ENCODE data around the gene PRMT3.
"Not testable (repeated sequence)": the region's sequence is repeated elsewhere in the genome, so short reads cannot be mapped to it uniquely, and the experiment has no call there.

PRMT3 gene

DNA sequence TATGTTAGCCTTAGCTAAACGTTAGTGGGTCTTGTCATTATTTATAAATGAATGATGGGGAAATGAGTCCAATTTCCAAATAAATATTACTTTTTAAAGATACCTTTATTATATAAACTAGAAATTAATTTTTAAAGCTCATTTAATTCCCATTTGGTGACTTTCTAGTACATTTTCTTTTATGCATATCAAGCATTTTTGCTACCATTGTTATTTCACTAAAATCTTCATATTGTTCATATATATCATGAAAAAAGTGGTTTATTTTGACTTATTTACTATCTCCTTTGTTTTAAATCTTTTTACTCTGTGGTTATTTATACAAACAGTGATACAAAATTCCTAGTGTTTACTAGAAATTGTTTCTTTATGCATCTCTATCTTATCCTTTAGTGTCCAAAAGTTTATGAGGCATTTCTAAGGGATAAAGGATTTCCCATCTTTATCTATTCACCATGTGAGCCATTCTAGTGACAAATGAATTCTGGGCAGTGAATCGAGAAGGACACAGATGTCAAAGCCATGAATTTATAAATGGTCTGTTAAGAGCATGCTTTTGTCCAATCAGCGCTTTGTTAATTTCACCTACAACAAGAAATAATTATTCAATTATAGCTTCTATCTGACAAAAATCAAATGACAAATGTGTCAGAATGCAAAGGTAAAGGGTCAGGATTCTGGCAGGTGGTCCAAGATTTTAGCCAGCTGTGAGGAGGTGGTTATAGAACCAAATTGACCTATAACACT is 70.6 kb downstream of the PRMT3 start:
- no peak for DNase-seq (ENCODE audit: low spot score)

DNA sequence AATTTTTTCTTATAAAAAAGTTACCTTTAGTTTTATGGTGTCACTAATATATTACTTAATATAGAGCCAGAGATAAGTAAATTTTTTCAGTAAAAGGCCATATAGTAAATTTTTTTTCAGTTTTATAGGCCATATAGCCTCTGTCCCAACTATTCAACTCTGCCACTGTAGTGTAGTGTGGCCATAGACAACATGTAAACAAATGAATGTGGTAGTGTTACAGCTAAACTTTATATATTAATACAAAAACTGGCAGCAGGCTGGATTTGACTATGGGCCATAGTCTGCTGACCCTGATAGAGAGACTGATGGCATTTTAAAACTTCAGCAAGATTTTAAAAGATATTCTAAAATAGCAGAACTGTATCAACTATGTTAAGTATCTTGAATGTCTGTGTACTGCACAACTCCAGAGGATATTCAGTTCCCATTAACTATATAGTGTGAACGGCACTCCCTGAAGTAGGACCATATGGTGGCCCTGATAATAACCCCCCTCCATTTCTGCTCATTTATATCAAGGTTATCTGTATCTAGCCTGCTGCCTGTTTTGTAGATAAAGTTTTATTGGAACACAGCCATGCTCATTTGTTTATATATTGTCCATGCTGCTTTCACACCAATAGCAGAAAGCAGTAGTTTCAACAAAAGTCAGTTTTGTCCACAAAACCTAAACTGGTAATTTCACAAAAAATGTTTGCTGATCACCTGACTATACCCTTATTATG is 71.6 kb downstream of the PRMT3 start:
- DNase-seq (ENCODE audit: low spot score), result no peak

DNA sequence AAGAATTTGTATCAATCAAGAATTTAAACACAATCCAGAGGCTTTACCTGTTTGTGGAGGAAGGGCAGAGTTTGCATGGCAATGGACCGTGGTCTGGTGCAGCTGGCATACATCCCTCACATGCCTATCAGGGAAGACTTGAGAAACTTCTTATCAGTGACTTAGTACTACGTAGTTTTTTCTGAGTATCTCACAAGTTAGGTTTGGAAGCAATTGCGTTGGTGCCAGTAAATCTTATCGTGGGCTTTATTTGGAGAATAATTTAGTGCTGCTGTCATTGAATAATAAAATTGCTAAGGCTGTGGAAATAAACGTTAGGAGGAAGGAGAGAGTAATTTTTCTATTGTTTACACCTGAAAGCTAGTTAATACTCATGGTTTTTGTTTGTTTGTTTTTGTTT is 72.3 kb downstream of the PRMT3 start:
- no peak for DNase-seq (ENCODE audit: low spot score)

DNA sequence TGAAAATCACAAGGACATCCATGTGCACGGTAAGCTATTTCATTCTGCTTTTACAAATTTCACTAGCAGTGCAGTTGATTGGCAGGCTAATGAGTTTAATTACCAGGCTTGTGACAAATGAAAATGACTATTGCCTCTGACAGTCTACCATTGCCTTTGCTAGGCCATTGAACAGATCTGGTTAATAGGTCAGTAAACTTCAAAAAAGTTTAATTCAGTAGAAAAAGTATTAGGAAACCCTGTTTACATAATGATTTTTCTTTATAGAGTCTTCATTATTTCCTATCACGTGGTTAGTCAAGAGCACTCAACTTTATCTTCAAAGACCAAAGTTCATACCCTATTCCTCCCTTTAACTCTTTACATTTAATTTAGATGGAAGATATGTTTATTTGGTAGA is 77.0 kb downstream of the PRMT3 start:
- DNase-seq (ENCODE audit: low spot score), result no peak

DNA sequence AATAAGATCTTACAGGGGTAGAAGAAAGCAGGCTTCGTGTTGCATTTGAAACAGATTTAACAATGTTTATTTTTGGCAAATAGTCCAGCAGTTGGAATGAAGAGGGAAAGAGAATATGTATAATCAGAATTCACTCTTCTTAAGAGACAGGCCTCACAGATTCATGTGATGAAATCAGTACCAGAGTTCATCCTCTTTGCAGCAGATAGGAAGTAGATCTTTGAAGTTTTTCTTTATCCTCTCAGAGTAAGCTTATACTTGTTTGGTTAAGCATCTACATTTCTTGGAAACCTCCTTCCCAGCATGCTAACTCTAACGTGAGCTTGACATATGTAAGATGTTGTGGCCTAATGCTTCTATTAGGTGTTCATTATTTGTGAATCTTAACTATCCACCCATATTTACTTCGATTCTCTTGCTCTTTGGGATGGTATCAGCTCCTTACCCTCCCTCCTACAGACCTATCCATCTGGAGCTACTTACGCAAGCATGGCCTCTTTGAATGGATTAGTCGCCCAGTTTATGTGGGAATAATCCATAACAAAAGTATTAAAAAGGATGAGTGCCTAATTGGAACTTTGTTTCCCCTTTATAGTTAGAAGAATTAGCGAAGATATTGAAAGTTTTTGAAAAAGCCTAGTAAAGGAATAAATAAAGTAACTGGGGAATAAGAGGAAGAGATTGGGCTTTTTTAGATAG is 80.1 kb downstream of the PRMT3 start:
- no peak for DNase-seq (ENCODE audit: low spot score)

DNA sequence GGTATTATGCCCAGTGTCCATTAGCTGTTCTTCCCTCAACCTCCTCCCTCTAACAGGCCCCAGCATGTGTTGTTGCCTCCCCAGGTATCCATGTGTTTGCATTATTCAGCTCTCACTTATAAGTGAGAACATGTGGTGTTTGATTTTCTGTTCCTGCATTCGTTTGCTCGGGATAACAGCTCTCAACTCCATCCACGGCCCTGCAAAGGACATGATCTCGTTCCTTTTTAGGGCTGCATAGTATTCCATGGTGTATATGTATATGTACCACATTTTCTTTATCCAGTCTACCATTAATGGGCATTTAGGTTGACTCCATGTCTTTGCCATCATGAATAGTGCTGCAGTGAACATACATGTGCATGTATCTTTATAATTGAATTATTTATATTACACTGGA is 82.8 kb downstream of the PRMT3 start:
- no peak for DNase-seq (ENCODE audit: low spot score)

DNA sequence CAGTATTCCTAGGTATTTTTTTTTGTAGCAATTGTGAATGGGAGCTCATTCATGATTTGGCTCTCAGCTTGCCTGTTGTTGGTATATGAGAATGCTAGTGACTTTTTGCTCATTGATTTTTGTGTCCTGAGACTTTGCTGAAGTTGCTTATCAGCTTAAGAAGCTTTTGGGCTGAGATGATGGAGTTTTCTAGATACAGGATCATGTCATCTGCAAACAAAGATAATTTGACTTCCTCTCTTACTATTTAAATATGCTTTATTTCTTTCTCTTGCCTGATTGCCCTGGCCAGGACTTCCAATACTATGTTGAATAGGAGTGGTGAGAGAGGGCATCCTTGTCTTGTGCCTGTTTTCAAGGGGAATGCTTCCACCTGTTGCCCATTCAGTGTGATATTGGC is 84.4 kb downstream of the PRMT3 start:
- not testable (repeated sequence) for DNase-seq (ENCODE audit: low spot score)

DNA sequence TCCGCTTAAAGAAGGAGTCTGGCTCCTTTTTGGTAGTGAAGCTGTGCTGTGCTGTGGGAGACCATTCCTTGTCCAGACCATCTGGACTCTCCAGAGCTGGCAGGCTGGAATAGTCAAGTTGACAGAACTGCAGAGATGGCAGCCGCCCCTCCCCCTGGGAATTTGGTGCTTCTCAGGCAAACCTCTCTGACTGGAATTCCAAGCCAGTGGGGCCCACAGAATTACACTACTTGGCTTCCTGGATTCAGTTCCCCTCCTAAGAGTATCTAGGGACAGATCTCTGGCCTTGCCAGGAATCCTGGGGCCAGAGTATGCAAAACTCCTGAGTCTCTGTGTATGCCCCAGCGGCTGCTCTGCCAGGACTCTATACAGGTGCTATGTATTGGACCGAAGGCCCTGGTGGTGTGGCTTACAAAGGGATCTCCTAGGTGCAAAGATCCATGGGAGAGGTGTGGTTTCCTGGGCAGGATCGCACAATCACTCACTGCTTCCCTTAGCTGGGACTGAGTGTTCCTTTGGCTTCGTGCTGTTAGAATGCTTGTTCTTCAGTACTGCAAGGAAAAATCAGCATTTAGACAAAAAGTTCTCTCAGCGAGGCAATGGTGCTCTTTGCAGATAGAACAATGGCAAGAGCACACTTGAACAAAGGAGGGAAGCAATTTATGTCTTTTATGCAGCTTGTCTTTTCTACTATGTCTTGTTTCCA is 86.8 kb downstream of the PRMT3 start:
- DNase-seq (ENCODE audit: low spot score), result peak; percentile 44

GRCh38 chr11:20474882-20475517 is 87.5 kb downstream of the PRMT3 start:
- DNase-seq (ENCODE audit: low spot score), result no peak

- no peak for DNase-seq (ENCODE audit: low spot score)
Observed at GRCh38 chr11:20477418-20478090, 90.0 kb downstream of the PRMT3 start.

- no peak for DNase-seq (ENCODE audit: low spot score)
Observed at GRCh38 chr11:20479513-20479912, 92.0 kb downstream of the PRMT3 start.

- DNase-seq (ENCODE audit: low spot score), result no peak
Observed at GRCh38 chr11:20483931-20484330, 96.4 kb downstream of the PRMT3 start.

- DNase-seq (ENCODE audit: low spot score), result not testable (repeated sequence)
Observed at GRCh38 chr11:20484416-20484815, 96.9 kb downstream of the PRMT3 start.

DNA sequence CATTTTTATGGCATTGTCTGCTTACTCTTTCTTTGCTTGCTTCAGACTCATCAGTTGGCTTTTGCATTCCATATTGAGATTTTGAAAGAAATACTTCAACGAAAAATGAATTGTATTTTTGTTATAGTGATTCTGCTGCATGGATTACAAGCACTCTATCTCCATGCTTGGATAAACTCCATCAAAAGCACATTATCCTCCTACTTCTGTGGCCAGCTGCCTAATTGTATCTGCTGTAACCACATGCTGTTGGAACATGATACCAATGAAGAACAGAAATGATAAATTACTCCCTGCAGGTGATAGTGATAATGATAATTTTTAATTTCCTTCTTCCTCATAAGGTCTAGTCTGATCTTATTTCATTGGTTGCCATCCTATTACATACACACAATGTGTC is 100.8 kb downstream of the PRMT3 start:
- DNase-seq (ENCODE audit: low spot score), result no peak

- DNase-seq (ENCODE audit: low spot score), result no peak
Observed at GRCh38 chr11:20489948-20490347, 102.4 kb downstream of the PRMT3 start.

DNA sequence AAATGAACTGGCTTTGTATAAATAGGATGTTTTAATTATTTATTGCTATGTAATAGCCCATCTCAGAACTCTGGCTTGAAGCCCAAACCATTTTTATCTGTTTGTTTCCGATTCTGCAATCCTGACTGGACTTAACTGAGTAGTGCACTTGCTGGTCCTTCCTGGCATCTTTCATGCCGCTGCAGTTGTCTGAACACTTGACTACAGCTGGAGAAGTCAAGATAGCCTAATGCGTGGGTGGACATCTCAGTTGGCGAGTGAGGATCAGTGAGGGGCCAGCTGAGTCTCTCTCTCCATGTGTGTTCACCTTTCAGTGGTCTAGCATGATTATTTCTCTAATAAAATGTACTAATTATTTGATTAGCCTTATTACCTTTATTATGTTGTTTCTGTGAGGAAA is 105.8 kb downstream of the PRMT3 start:
- no peak for DNase-seq (ENCODE audit: low spot score)

- no peak for DNase-seq (ENCODE audit: low spot score)
Observed at GRCh38 chr11:20497124-20497792, 109.7 kb downstream of the PRMT3 start.

- DNase-seq (ENCODE audit: low spot score), result no peak
Observed at GRCh38 chr11:20501252-20501651, 113.7 kb downstream of the PRMT3 start.

DNA sequence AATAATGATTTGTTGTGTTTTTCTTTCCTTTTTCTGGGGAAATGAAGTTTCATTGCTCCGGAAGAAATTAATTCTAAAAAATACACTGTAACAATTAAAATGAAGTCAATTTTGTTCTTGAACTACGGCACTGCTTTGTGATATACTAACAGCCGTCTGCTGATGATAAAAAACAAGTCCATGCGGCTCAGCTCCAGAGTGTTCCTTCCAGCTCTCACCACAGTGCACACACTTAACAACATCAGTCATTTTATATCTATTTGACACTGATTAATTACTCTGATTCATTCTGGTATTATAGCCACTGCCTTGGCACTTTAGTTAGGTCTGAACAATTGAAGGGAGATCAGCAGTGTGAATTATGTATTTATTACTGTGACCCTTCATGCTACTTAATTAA is 114.5 kb downstream of the PRMT3 start:
- DNase-seq (ENCODE audit: low spot score), result no peak

DNA sequence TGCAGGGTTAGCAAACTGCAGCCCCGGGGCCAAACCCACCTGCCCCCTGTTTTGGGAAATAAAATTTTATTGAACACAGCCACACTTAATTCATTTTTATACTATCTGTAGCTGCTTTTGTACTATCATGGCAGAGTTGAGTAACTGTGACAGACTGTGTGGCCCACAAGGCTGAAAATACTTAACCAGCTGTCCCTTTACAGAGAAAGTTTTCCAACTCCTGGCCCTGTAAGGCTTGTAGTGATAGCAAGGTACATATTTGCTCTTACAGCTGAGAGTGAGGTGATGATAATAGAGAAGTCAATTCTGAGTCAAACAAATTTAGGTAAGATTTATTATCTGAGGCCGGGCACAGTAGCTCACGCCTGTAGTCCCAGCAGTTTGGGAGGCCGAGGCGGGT is 124.5 kb downstream of the PRMT3 start:
- no peak for DNase-seq (ENCODE audit: low spot score)

GRCh38 chr11:20512869-20513268 is 125.4 kb downstream of the PRMT3 start:
- DNase-seq (ENCODE audit: low spot score), result no peak

Measured in ecto neural progenitor cell (in vitro differentiated cells).